Measurements from ENCODE around the gene GALNT6.
A peak's percentile ranks its signal among the peaks of the same experiment; 100 is the strongest.

The GALNT6 gene

GRCh38 chr12:51401020-51401419 lies 9.8 kb upstream of the GALNT6 start:
- TF ChIP-seq, protein P1, sequence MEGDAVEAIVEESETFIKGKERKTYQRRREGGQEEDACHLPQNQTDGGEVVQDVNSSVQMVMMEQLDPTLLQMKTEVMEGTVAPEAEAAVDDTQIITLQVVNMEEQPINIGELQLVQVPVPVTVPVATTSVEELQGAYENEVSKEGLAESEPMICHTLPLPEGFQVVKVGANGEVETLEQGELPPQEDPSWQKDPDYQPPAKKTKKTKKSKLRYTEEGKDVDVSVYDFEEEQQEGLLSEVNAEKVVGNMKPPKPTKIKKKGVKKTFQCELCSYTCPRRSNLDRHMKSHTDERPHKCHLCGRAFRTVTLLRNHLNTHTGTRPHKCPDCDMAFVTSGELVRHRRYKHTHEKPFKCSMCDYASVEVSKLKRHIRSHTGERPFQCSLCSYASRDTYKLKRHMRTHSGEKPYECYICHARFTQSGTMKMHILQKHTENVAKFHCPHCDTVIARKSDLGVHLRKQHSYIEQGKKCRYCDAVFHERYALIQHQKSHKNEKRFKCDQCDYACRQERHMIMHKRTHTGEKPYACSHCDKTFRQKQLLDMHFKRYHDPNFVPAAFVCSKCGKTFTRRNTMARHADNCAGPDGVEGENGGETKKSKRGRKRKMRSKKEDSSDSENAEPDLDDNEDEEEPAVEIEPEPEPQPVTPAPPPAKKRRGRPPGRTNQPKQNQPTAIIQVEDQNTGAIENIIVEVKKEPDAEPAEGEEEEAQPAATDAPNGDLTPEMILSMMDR (conservative IDR thresholded peaks at IDR 0.05; ENCODE audit: low read depth, low read length): no peak
- H3K4me3 ChIP-seq (ENCODE audit: low read length): no peak overlapping the region
- no peak for DNase-seq (ENCODE audit: low read depth)

- TF ChIP-seq, protein P1 (conservative IDR thresholded peaks at IDR 0.05; ENCODE audit: low read depth, low read length): no peak
- DNase-seq (ENCODE audit: low read depth): no peak
- H3K4me3 ChIP-seq (ENCODE audit: low read length): no peak overlapping the region
These were observed 8.7 kb upstream of the GALNT6 start for GRCh38 chr12:51399891-51400290.

DNA sequence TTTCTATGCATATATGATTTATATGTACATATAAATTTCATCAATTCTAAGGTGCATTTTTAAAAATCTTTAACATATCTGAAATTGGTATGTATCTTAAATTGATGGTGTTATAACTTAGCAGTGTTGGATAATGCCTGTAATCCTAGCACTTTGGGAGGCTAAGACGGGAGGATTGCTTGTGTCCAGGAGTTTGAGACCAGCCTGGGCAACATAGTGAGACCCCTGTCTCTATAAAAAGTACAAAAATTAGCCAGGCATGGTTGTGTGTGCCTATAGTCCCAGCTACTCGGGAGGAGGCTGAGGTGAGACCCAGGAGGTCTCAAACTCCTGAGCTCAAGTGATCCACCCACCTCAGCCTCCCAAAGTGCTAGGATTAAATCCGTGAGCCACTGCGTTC lies 6.5 kb upstream of the GALNT6 start:
- no peak for DNase-seq (ENCODE audit: low read depth)
- no peak overlapping the region for H3K4me3 ChIP-seq (ENCODE audit: low read length)
- TF ChIP-seq, protein P1 (conservative IDR thresholded peaks at IDR 0.05; ENCODE audit: low read depth, low read length): no peak

GRCh38 chr12:51395283-51396230 lies 4.4 kb upstream of the GALNT6 start:
- H3K4me3 ChIP-seq (ENCODE audit: low read length): no peak overlapping the region
- TF ChIP-seq, protein P1 (conservative IDR thresholded peaks at IDR 0.05; ENCODE audit: low read depth, low read length): no peak
- DNase-seq (ENCODE audit: low read depth): no peak

DNA sequence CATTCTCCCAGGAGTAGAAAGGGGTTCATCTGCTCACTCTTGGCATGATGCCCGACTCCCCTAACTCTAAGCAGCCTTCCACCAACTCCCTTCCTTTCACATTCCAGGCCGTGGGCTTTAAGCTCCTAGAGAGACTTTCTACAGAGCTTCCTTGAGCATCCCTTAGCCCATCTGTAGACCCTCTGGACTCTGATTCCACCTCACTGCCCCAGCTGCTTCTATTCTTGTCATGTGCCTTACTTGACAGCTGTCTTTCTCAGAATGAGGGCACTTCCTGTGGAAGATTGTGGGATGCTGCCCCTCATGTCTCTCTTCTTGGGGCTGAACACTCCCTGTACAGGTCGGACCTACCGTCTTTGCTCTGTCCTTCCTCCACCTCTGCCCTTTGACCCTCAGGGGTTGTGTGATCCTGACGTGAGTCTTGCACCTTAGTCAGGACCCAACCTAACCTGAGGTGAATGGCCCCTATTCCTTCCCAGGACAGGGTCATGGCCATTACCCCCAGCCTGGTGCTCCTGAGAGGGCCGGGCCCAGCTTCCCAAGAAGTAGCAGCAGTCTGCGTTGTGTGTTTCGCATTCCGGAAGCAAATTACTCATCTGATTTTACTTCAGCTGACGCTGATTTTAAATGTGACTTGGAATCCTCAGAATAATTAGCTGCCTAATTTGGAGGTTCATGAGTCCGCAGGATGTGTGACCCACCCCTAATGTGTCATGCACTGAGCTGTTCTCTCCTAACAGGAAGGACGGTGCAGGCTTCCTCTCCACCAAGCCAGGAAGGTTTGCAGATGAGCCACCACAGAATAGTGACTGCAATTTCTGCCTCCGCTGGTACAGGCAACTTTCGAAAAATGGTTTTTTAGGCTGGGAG lies 2.7 kb upstream of the GALNT6 start:
- DNase-seq (ENCODE audit: low read depth): peak; percentile 35
- H3K4me3 ChIP-seq (ENCODE audit: low read length): no peak overlapping the region
- TF ChIP-seq, protein P1 (conservative IDR thresholded peaks at IDR 0.05; ENCODE audit: low read depth, low read length): no peak

DNA sequence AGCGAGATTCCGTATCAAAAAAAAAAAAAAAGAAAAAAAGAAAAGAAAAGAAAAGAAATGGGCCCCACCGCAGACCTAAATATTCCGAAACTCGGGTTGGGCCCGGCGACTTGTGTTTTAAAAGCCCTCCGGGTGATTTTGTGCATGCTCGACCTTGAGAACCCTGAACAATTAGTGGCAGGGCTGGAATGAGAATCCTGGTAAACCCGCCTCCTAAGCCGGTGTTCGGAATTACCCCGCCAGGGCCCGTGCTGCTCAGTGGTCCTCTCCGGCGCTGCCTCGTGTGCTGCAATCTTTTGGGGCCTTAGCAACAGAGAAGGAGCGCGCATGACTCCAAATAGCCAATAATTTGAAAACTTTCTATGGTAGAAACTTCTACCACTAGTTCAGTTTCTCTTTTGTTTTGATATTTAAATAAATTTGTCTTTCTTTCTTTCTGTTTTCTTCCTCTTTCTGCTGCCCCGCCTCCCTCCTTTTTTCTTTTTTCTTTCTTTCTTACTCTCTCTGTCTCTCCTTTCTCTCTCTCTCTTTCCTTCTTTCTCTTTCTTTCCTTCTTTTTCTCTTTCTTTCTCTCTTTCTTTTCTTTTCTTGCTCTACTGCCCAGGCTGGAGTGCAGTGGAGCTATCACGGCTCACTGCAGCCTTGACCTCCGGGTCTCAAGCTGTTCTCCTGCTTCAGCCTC lies 1.5 kb upstream of the GALNT6 start:
- H3K4me3 ChIP-seq (ENCODE audit: low read length): peak overlapping the region; percentile 63
- TF ChIP-seq, protein P1 (conservative IDR thresholded peaks at IDR 0.05; ENCODE audit: low read depth, low read length): no peak
- peak; percentile 43 for DNase-seq (ENCODE audit: low read depth)
